ENCODE measurements around the gene GGA2.

Gene GGA2

GRCh38 chr16:23506606-23506994 lies 3.7 kb downstream of the GGA2 start:
- DNase-seq: no peak
- intact Hi-C loops (cut with DNase I): loop anchor here (10.0 kb wide), 1 partner anchor 48 kb away; the partner anchor contains the start of genes EARS2 and UBFD1

GRCh38 chr16:23505671-23506605 lies 4.4 kb downstream of the GGA2 start:
- intact Hi-C loops (cut with DNase I): loop anchor here (10.0 kb wide), 1 partner anchor 49 kb away; the partner anchor contains the start of genes EARS2 and UBFD1
- no peak for DNase-seq

GRCh38 chr16:23505180-23505665 lies 5.1 kb downstream of the GGA2 start:
- DNase-seq: no peak
- intact Hi-C loops (cut with DNase I): loop anchor here (10.0 kb wide), 1 partner anchor 50 kb away; the partner anchor contains the start of genes EARS2 and UBFD1

GRCh38 chr16:23504453-23505179 lies 5.7 kb downstream of the GGA2 start:
- DNase-seq: peak in 17 of 42 donors; percentile 12 to 78 (median 36)
- intact Hi-C loops (cut with DNase I): loop anchor here (10.0 kb wide), 1 partner anchor 50 kb away; the partner anchor contains the start of genes EARS2 and UBFD1

- no peak for DNase-seq
- intact Hi-C loops (cut with DNase I): loop anchor here (10.0 kb wide), 1 partner anchor 51 kb away; the partner anchor contains the start of genes EARS2 and UBFD1
Observed at GRCh38 chr16:23504076-23504452, 6.2 kb downstream of the GGA2 start.

GRCh38 chr16:23502466-23502865 lies 7.8 kb downstream of the GGA2 start:
- DNase-seq: no peak
- intact Hi-C loops (cut with DNase I): loop anchor here (10.0 kb wide), 1 partner anchor 52 kb away; the partner anchor contains the start of genes EARS2 and UBFD1

GRCh38 chr16:23501291-23501690 lies 9.0 kb downstream of the GGA2 start:
- DNase-seq: no peak

GRCh38 chr16:23500862-23501225 lies 9.4 kb downstream of the GGA2 start:
- intact Hi-C loops (cut with DNase I): loop anchor here (10.0 kb wide), 1 partner anchor 54 kb away; the partner anchor contains the start of genes EARS2 and UBFD1
- DNase-seq: no peak

More at GRCh38 chr16:23501291-23501690, 9.0 kb downstream of the GGA2 start:
- intact Hi-C loops (cut with DNase I): loop anchor here (10.0 kb wide), 1 partner anchor 54 kb away; the partner anchor contains the start of genes EARS2 and UBFD1

- DNase-seq: peak in 6 of 42 donors; percentile 21 to 54 (median 37)
- intact Hi-C loops (cut with DNase I): loop anchor here (10.0 kb wide), 1 partner anchor 54 kb away; the partner anchor contains the start of genes EARS2 and UBFD1
Observed at GRCh38 chr16:23500212-23500861, 10.0 kb downstream of the GGA2 start.

GRCh38 chr16:23499801-23500200 lies 10.5 kb downstream of the GGA2 start:
- peak in 39 of 42 donors; percentile 18 to 83 (median 57) for DNase-seq
- intact Hi-C loops (cut with DNase I): loop anchor here (10.0 kb wide), 1 partner anchor 55 kb away; the partner anchor contains the start of genes EARS2 and UBFD1

GRCh38 chr16:23498863-23499262 lies 11.4 kb downstream of the GGA2 start:
- intact Hi-C loops (cut with DNase I): no loop called here
- DNase-seq: peak in 3 of 42 donors; percentile 22 to 49 (median 24)

- intact Hi-C loops (cut with DNase I): no loop called here
- DNase-seq: no peak
Observed at GRCh38 chr16:23497543-23497868, 12.8 kb downstream of the GGA2 start.

GRCh38 chr16:23496821-23497542 lies 13.3 kb downstream of the GGA2 start:
- no peak for DNase-seq
- intact Hi-C loops (cut with DNase I): no loop called here

- DNase-seq: no peak
- intact Hi-C loops (cut with DNase I): no loop called here
Observed at GRCh38 chr16:23495671-23496070, 14.6 kb downstream of the GGA2 start.

GRCh38 chr16:23494188-23494587 lies 16.1 kb downstream of the GGA2 start:
- DNase-seq: no peak
- intact Hi-C loops (cut with DNase I): no loop called here

GRCh38 chr16:23491490-23492391 lies 18.6 kb downstream of the GGA2 start:
- DNase-seq: no peak
- intact Hi-C loops (cut with DNase I): no loop called here

- DNase-seq: no peak
- intact Hi-C loops (cut with DNase I): no loop called here
Observed at GRCh38 chr16:23486480-23486879, 23.8 kb downstream of the GGA2 start.

Data from head of caudate nucleus (tissue), 42 donors.